Measurements from ENCODE around the gene LRRFIP1.
"Not testable (repeated sequence)": the region's sequence is repeated elsewhere in the genome, so short reads cannot be mapped to it uniquely, and the experiment has no call there.

The LRRFIP1 gene

GRCh38 chr2:237627441-237628246 is at the start of gene LRRFIP1:
Gene LRRFIP1, plus strand, starts transcription at chr2:237627587. Its CDS starts 58 bp downstream, at chr2:237627645.
- DNase-seq, result no peak

- no peak for DNase-seq
These were observed 49.2 kb upstream of the LRRFIP1 start for GRCh38 chr2:237577956-237578870.

- DNase-seq, result no peak
These were observed 46.1 kb upstream of the LRRFIP1 start for GRCh38 chr2:237581326-237581725.

DNA sequence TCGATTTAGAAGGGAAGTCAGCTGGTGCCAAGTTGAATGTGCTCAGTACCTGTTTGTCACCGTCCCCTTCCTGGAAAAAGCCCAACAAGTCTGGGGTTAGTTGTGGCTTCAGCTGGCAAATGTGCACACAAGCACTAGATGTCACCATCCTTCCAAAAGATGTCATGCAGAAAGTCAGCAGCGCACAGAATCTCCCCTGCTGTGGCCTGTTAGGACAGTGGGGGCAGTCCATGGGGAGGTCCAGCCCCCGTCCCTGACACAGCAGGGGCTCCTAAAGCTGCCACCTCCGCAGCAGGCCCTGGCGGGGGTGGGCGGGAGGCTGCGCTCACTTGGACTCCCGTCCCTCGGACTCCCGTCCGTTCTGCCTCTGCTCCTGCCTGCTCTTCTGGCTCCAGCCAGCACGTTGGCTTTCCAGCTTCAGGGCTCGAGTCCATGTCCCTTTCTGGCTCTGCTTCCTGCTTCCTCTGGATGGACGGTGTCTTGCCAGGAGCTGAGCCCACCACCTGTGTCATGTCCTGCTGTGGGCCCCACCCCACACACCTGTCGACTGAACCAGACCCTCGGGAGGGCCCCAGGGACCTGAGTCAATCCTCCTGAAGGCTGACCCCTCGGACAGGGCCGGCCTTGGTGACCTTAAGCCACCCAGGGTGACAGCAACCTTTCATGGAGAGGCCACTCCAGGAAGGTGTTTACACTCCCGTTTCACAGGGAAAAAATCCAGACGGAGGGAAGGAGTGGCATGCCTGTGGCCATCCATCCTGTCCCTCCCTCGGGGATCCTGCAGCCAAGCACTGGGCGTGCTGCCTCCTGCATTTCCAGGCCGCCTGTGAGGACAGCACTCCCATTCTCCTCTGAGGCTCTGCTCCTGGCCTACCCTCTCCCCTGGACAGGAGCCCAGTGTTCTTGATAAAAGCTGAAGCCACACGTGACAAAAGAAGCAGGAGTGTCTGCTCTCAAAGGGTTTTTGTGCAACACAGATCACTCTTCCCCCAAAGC is 45.3 kb upstream of the LRRFIP1 start:
- DNase-seq, result peak in 1 of 2 experiments; percentile 53

- DNase-seq, result no peak
These were observed 43.7 kb upstream of the LRRFIP1 start for GRCh38 chr2:237583385-237584295.

DNA sequence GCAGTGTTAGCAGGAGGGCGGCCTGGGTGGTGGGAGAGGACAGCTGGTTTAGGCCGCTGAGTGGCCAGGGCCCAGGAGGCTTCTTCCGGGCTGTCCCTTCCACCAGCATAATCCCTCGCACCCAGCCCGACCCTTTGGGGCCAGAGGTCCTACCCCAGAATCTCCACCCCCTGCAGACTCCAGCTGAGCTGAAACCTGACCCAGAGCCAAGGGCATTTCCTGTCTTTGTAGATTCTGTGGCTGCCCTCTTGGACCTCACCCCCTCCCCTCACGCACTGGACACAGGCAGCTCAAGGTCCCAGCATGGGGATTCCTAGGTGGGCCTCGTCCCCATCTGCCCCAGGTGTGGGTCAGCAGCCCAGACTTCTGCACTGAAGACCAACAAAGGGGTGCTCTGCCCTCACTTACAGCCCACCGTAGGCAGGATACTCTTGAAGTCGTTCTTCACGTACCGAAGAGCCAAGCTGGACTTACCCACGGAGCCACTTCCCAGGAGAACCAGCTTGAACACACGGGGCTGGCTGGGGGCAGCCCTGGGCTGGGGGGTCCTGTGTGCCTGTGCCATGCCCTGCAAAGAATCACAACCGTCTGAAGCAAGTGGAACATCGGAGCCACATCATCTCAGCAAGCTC is 41.7 kb upstream of the LRRFIP1 start:
- DNase-seq, result no peak

GRCh38 chr2:237588044-237588696 is 39.2 kb upstream of the LRRFIP1 start:
- no peak for DNase-seq

GRCh38 chr2:237590272-237591140 is 36.9 kb upstream of the LRRFIP1 start, which contains the start of gene RAB17:
Gene RAB17, minus strand, starts transcription at chr2:237590734. Its CDS starts 4,580 bp downstream, at chr2:237586154.
- no peak for DNase-seq

GRCh38 chr2:237591141-237591881 is 36.1 kb upstream of the LRRFIP1 start:
- DNase-seq, result no peak

- DNase-seq, result no peak
These were observed 34.9 kb upstream of the LRRFIP1 start for GRCh38 chr2:237592425-237592980.

GRCh38 chr2:237593036-237593435 is 34.4 kb upstream of the LRRFIP1 start:
- DNase-seq, result no peak

GRCh38 chr2:237593596-237594320 is 33.6 kb upstream of the LRRFIP1 start:
- DNase-seq, result no peak

GRCh38 chr2:237594514-237594871 is 32.9 kb upstream of the LRRFIP1 start:
- no peak for DNase-seq

DNA sequence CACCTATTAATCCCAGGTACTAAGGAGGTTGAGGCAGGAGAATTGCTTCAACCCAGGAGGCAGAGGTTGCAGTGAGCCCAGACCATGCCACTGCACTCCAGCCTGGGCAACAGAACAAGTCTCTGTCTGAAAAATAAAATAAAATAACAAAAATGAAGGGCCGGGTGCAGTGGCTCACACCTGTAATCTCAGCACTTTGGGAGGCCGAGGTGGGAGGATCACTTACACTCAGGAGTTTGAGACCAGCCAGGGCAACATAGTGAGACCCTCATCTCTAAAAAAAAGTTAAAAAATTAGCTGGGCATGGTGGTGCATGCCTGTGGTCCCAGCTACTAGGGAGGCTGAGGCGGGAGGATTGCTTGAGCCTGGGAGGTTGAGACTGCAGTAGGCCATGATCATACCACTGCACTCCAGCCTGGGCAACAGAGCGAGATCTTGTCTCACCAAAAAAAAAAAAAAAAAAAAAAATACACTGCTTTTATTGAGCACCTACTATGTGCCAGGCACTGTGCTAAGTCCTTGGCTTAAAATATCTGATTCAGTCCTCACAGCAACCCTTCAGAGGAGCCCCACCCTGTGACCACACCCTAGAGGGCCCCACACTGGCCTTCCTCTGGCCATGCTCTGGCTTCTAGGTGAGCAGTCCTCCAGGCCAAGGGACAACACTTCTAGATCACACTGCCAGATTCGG is 31.4 kb upstream of the LRRFIP1 start:
- DNase-seq, result not testable (repeated sequence)

DNA sequence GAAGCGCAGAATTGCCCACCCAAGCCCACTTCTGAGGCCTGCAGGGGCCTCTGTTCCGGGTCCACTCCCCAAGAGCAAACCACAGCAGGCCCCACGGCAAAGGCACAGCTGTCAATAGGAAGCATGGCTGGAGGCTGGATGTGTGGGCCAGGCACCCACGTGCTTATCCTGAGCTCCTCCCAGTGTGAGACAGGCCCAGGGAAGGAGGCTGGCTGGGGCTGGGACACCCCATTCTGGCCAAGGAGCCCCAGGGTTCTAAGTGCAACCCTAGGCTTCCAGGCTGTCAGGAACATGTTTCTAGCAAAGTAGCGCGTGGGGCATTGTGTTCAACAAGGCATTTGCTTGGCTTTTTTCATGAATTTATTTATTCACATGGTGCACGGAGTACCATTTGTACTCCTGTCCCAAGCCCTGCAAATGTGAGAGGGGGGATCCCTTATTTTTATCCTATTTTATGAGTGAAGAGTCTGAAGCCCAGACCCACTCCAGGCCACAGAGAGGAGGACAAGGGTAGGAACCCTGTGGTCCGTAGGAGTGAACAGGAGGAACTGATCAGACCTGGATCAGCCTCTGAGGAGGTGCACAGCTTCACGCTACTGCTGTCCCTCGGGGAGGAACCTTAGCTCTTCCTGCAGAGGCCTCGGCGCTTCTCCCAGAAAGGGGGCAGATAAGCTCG is 30.7 kb upstream of the LRRFIP1 start:
- DNase-seq, result no peak

Data from SW 1271 (cell line).